ENCODE data around the gene TTLL7. TPM values are rescaled to one million over a fixed set of nuclear protein-coding genes. Genes with fewer than 3 reads are reported as not detected.

TTLL7 gene
- polyA plus RNA-seq, 3 donors from 2014 or later: 0.46 to 1.9 (median 0.69) TPM

DNA sequence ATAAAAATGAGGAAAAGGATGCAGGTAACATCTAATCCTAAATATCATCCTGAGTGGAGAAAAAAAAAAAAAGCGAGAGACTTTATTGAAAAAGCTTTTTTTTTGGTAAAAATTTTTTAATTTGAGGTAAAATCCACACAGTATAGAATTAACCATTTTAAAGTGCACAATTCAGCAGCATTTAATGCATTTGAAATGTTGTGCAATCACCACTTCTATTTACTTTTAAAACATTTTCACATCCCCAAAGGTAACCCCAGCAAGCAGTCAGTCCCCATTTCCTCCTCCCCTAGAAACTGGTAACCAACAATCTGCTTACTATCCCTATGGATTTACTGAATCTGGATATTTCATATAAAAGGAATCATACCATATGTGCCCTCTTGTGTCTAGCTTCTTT lies 166.7 kb downstream of the TTLL7 start:
- H3K4me3 Mint-ChIP-seq: no peak overlapping the region
- H3K27ac Mint-ChIP-seq: no peak overlapping the region
- H3K27me3 Mint-ChIP-seq (ENCODE audit: low read depth in 3 of 3): peaks cover 0 to 1% (median 1%) of the 10 kb centered on the region in 3 donors
- no peak for DNase-seq
- peaks cover 0 to 6% (median 0%) of the 10 kb centered on the region in 6 donors for H3K9me3 Mint-ChIP-seq
- H3K4me1 Mint-ChIP-seq: no peaks in the 10 kb centered on the region
- no peaks in the 10 kb centered on the region for H3K36me3 Mint-ChIP-seq

GRCh38 chr1:83829106-83829505 lies 169.8 kb downstream of the TTLL7 start:
- H3K27ac Mint-ChIP-seq: no peak overlapping the region

GRCh38 chr1:83828456-83828855 lies 170.5 kb downstream of the TTLL7 start:
- Mint-ChIP-seq H3K4me3 (no peak overlapping the region), H3K27me3 (ENCODE audit: low read depth in 3 of 3) (peaks cover 0 to 3% (median 0%) of the 10 kb centered on the region in 3 donors), H3K4me1 (no peaks in the 10 kb centered on the region), H3K36me3 (no peaks in the 10 kb centered on the region), H3K9me3 (peaks cover 0 to 6% (median under 1%) of the 10 kb centered on the region in 6 donors), H3K27ac (no peak overlapping the region)
- DNase-seq: no peak

More at GRCh38 chr1:83829106-83829505, 169.8 kb downstream of the TTLL7 start:
- Mint-ChIP-seq H3K27me3 (ENCODE audit: low read depth in 3 of 3) (peaks cover 0 to 1% (median 0%) of the 10 kb centered on the region in 3 donors), H3K36me3 (no peaks in the 10 kb centered on the region), H3K4me3 (no peak overlapping the region), H3K9me3 (peaks cover 0 to 6% (median 0%) of the 10 kb centered on the region in 6 donors), H3K4me1 (no peaks in the 10 kb centered on the region)
- DNase-seq: no peak

GRCh38 chr1:83827741-83828140 lies 171.2 kb downstream of the TTLL7 start:
- Mint-ChIP-seq H3K27me3 (ENCODE audit: low read depth in 3 of 3) (peaks cover 0 to 3% (median 0%) of the 10 kb centered on the region in 3 donors), H3K36me3 (no peaks in the 10 kb centered on the region), H3K9me3 (peaks cover 0 to 6% (median under 1%) of the 10 kb centered on the region in 6 donors), H3K4me1 (no peaks in the 10 kb centered on the region), H3K4me3 (no peak overlapping the region), H3K27ac (no peak overlapping the region)
- no peak for DNase-seq

DNA sequence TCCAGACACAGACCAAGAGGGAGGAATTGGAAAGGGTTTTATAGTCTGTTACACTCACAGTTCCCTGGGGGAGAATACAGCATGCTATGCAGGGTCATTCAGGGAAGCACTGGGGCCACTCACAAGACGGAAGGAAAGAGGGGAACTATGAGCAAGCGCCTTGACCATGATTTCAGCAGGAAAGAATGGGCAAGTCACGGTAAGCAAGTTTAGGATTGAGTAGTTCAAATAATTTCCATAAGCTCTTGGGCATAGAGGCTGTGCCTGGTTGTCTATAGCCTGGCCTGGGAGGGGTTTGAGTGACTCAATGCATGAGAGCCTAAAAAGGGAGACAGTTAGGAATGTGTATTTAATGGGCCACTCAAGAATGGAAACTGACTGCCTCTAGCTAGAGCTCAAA lies 176.7 kb downstream of the TTLL7 start:
- Mint-ChIP-seq H3K27me3 (ENCODE audit: low read depth in 3 of 3) (peaks cover 0 to 4% (median 2%) of the 10 kb centered on the region in 3 donors), H3K27ac (no peak overlapping the region), H3K4me1 (no peaks in the 10 kb centered on the region), H3K9me3 (peaks cover 0 to 8% (median 3%) of the 10 kb centered on the region in 6 donors), H3K36me3 (no peaks in the 10 kb centered on the region), H3K4me3 (no peak overlapping the region)
- DNase-seq: no peak

- Mint-ChIP-seq H3K27me3 (ENCODE audit: low read depth in 3 of 3) (peaks cover 0 to 4% (median 3%) of the 10 kb centered on the region in 3 donors), H3K9me3 (peaks cover 0 to 9% (median 3%) of the 10 kb centered on the region in 6 donors), H3K4me3 (no peak overlapping the region), H3K4me1 (no peaks in the 10 kb centered on the region), H3K27ac (no peak overlapping the region), H3K36me3 (no peaks in the 10 kb centered on the region)
- DNase-seq: no peak
These were observed 179.5 kb downstream of the TTLL7 start for GRCh38 chr1:83819436-83819835.

- DNase-seq: no peak
- H3K4me3 Mint-ChIP-seq: no peak overlapping the region
- H3K4me1 Mint-ChIP-seq: no peaks in the 10 kb centered on the region
- no peaks in the 10 kb centered on the region for H3K36me3 Mint-ChIP-seq
- H3K9me3 Mint-ChIP-seq: peaks cover 0 to 9% (median 3%) of the 10 kb centered on the region in 6 donors
- H3K27ac Mint-ChIP-seq: no peak overlapping the region
- peaks cover 0 to 7% (median 3%) of the 10 kb centered on the region in 3 donors for H3K27me3 Mint-ChIP-seq (ENCODE audit: low read depth in 3 of 3)
These were observed 180.0 kb downstream of the TTLL7 start for GRCh38 chr1:83818916-83819315.

- Mint-ChIP-seq H3K4me1 (no peaks in the 10 kb centered on the region), H3K27ac (no peak overlapping the region), H3K27me3 (ENCODE audit: low read depth in 3 of 3) (peaks cover 0 to 6% (median 3%) of the 10 kb centered on the region in 3 donors), H3K4me3 (no peak overlapping the region), H3K36me3 (no peaks in the 10 kb centered on the region), H3K9me3 (peaks cover 0 to 9% (median 2%) of the 10 kb centered on the region in 6 donors)
- no peak for DNase-seq
These were observed 182.1 kb downstream of the TTLL7 start for GRCh38 chr1:83816836-83817235.

- Mint-ChIP-seq H3K36me3 (no peaks in the 10 kb centered on the region), H3K4me1 (no peaks in the 10 kb centered on the region), H3K27me3 (ENCODE audit: low read depth in 3 of 3) (peaks cover 2 to 8% (median 3%) of the 10 kb centered on the region in 3 donors), H3K27ac (no peak overlapping the region), H3K4me3 (no peak overlapping the region), H3K9me3 (peaks cover 0 to 7% (median 0%) of the 10 kb centered on the region in 6 donors)
- no peak for DNase-seq
These were observed 183.6 kb downstream of the TTLL7 start for GRCh38 chr1:83815330-83815729.

Other genes starting within 250 kb of the TTLL7 start
- gene PRKACB, start 145.1 kb upstream of the TTLL7 start, polyA plus RNA-seq: 100 to 1,000 TPM; 129 to 147 (median 131) TPM